Ishikawa (cell line): ENCODE results near the gene LMTK2.

Source experiments
- EGR1 ChIP-seq: IDR thresholded peaks from 2 replicates; pipeline ENCODE4 v1.6.1; 2012
- EP300 ChIP-seq: IDR thresholded peaks from 2 replicates; pipeline ENCODE4 v1.6.1; 2012; ENCODE audit warnings: borderline replicate concordance
- RAD21 ChIP-seq: IDR thresholded peaks from 2 replicates; pipeline ENCODE4 v1.6.1; 2012; ENCODE audit warnings: low read depth
- REST ChIP-seq: IDR thresholded peaks from 2 replicates; pipeline ENCODE4 v1.6.1; 2012; ENCODE audit warnings: low read depth, mild to moderate bottlenecking
- TAF1 ChIP-seq: IDR thresholded peaks from 2 replicates; pipeline ENCODE4 v1.6.1; 2012; ENCODE audit warnings: low read depth, mild to moderate bottlenecking
- TCF12 ChIP-seq: IDR thresholded peaks from 2 replicates; pipeline ENCODE4 v1.6.1; 2012; ENCODE audit warnings: low read depth
- YY1 ChIP-seq: IDR thresholded peaks from 2 replicates; pipeline ENCODE4 v1.6.1; 2012; ENCODE audit warnings: low read depth
- ZBTB7A ChIP-seq: IDR thresholded peaks from 2 replicates; pipeline ENCODE4 v1.6.1; 2012; ENCODE audit warnings: low read depth
- TF ChIP-seq, protein P1 (sequence below): IDR thresholded peaks from 2 replicates; pipeline ENCODE4 v1.6.1; 2012

DNA sequence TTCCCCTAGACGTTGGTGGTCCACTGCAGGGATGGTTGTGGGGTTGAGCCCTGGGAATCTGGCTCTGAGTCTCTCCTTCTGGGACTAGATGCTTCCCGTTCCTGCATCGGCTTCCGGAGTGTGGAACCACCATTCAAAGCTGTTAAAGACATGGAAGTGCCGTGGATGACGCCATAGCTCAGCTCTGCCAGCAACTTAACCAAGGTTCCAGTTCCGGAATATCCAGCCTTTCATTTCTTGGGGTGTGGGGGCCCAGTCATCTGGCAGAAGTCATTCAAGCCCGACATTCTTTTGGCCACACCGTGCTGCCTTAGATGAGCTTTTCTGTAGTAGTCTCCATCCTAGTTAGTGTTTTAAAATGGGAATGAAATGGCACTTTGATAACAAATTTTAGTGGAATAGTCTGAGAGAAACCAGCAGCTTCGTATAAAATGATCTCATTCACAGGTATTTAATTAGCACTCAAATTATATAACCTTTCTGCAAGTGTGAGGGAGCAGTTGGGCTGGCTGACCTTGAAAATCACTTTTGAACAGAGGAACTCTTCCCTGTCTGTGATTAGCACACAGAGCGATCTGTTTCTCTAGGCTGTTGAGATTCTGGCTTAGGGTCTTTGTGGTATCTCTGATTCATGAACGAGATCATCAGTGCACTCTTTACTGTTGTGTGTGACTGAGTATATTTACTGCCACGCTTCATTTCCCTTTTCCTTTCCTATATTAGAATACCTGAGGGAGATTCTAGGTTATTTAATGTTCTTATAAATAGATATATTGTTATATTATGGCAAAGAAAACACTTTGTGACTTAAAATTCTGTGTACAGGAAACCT is 19.9 kb downstream of the LMTK2 start:
- no peak for TF ChIP-seq TCF12
- no peak for TF ChIP-seq RAD21
- no peak for TF ChIP-seq EP300
- TF ChIP-seq TAF1: no peak
- TF ChIP-seq REST: no peak
- TF ChIP-seq, protein P1, sequence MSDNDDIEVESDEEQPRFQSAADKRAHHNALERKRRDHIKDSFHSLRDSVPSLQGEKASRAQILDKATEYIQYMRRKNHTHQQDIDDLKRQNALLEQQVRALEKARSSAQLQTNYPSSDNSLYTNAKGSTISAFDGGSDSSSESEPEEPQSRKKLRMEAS: no peak
- TF ChIP-seq EGR1: no peak
- TF ChIP-seq YY1: no peak
- no peak for TF ChIP-seq ZBTB7A
